Activated CD4-positive, alpha-beta T cell treated with anti-CD3 and anti-CD28 coated beads, Interleukin-2, Interleukin-6, amounts not matched to agents 100 ng/mL and 50 ng/mL, durations not matched to agents 16 hours and 8 hours (primary cell): ENCODE measurements around the gene ROR2.
"Not testable (repeated sequence)": the region's sequence is repeated elsewhere in the genome, so short reads cannot be mapped to it uniquely, and the experiment has no call there.

Source experiments
- DNase-seq: peaks from one replicate; pipeline ENCODE4 v3.0.0-alpha.2; 2020

Gene ROR2

DNA sequence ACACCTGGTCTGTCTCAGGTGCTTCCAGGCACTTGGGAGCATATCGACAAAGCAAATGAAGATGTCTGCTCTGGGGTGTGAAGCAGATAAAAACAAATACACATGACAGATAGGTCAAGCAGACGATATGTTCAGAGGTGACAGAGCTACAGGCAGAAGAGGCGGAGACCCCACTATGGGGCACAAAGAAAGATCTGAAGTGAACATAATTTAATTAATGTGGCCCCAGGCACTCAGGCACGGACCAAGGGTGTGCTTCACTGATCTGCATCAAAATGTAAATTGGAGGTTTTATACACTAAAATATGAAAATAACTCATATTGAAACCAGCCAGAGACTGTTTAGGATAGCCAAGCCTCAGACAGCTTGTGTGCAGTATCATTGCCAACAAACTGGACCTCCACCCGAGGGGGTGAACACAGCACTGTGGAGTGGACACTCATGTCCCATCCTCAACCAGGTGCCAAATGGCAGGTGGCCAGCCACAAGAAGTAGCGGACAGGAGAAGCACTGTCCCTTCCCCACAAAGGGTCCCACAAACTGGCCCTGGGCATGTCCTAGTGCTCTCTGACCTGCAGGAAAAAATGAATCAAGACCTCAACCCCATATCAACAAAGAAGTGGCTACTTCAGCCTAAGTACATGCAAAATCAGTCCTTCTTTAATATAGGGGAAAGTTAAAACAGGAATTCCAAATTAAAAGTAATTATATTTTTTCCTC is 29.2 kb downstream of the ROR2 start:
- no peak for DNase-seq

DNA sequence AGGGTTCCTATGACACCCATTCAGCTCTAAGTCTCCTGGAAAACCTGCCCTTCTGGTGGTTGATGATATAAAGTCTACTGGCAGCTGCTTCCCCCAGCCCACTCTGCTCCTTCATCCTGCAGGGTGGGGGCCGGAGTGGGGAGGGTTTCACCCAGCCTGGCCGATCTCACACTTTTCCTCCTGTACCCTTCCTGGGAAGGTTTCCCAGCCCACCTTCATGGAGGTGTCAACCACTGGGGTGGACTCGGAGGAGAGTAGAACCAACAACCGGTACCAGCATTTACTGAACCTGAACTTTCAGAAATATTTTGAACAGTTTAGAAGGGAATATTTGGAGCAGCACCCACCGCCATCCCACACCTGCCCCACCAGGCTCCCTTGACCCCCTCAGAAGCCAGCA is 30.4 kb downstream of the ROR2 start:
- DNase-seq = no peak

DNA sequence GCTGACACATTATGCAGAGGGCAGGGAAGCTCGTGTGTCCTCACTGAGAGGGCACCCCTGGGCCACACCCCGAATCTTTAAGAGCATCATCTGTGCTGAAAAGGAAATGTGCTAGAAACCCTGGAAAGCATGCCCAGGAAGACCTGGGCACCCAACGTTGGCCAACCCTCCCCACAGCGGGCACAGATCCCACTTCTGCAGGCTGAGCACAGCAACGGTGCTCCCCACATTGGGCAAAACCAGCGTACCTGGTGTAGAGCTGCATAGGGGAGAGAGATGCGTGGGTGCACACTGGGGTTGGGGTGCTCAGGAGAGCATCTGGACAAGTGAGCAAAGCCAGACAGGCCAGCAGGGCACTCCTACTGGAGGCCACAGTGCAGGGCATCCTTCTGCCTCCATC is 32.6 kb downstream of the ROR2 start:
- no peak for DNase-seq

DNA sequence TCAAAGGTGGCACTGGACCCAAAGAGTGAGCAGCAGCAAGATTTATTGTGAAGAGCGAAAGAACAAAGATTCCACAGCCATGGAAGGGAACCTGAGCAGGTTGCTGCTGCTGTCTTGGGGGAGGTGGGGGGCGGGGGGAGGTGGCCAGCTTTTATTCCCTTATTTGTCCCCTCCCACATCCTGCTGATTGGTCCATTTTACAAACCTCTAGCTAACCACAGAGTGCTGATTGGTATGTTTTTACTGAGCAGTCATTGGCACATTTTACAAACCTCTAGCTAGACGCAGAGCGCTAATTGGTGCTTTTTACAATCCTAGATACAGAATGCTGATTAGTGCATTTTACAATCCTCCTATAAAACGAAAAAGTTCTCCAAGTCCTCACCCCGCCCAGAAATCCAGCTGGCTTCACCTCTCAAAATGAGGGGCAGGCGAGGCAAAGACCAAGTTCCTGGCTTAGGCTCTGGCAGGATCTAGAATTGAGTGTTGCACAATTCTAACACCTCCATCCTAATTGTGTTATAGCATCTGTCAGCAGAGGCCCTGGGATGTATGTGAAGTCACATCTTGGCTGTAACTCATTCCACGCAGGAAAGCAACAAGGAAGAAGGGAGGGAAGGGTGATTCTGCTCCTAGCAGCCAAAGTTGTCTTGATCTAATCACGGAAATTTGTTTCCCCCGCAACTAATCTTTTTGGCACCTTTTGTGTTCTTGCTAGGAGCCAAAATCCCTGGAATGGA is 34.3 kb downstream of the ROR2 start:
- no peak for DNase-seq

DNA sequence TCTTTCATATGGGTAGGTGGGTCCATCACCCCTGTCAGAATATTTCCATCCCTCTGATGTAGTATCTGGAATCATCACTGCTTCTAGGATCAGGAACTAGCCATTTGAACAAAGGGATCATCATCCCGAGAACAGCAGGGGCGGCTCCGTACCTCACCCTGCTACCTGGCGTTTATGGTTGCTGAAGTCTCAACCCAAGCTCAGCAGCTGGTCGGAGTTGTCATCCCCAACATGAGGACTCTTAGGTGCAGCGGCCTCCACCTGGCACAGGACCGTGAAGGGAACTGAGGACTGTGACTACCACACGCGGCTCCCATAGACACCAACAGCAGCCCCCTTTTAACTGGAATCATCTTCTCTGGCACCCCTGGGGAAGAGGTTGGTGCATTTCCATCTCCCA is 35.1 kb downstream of the ROR2 start:
- DNase-seq = no peak

DNA sequence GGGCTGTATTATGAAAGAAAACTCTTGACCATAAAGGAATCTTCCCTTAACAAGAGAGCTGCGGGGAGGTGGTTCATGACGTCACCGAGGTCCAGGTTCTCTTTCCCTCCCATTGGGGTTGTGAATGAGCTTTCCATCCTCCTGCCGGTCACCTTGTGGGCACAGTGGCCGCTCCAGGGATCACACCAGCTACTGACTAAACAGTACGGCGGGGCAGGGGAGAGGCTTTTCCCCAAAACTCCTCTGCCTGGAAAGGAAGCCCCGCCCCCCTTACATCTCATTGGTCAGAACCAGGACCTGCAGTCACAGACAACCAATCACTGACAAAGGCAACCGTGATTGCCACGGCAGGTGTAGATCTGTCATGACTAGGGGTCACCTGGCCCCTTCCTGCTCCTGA is 35.6 kb downstream of the ROR2 start:
- no peak for DNase-seq

DNA sequence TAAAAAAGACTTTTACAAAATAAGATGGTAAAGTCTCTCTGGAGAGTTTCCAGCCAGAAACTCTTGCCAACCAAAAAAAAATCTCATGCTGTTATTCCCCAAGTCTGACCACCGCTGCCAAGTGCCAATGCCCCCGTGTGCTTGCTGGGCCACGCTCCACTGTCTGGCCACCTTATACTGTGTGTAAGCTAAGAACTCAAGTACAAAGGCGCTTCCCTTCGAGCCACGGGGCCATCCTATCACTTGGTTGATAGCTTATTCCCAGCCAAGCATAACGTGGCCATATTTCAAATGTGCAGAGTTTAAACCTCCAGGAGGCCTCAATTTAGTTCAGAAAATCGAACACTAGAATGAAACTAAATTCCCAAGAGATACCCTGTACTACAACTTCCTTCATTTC is 36.0 kb downstream of the ROR2 start:
- DNase-seq = no peak

DNA sequence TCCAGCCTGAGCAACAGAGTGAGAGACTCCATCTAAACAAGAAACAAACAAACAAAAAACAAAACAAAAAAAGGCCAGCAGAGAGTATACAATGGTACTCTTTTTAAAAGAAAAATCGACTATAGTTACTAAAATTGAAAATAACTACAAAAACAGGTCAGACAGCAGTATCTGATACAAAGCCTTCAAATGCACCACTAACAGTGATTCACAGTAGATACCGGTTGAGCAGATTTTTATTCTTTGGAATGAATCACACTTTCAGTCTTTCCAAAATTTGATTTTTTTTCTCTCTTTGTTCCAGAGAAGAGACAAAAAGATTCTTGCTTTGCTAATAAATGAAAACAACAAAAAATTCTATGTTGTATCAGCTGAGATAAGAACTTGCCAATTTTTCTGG is 36.9 kb downstream of the ROR2 start:
- no peak for DNase-seq

DNA sequence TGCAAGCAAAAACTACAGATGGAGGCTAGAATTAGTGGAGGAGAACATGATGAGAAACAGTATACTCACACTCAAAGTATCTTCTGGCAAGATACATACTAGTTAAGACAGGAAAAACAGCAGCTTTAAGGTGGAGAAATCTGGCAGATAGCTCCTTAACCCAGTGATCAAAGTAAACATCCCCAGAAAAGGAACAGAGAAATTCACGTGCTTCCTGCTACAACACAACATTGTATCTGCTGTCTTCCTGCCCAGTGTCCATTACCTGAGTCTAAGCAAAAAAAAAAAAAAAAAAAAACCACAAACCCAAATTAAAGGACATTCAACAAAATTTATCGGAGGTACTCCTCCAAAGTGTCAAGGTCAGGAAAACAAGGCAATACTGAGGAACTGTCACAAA is 38.4 kb downstream of the ROR2 start:
- no peak for DNase-seq

DNA sequence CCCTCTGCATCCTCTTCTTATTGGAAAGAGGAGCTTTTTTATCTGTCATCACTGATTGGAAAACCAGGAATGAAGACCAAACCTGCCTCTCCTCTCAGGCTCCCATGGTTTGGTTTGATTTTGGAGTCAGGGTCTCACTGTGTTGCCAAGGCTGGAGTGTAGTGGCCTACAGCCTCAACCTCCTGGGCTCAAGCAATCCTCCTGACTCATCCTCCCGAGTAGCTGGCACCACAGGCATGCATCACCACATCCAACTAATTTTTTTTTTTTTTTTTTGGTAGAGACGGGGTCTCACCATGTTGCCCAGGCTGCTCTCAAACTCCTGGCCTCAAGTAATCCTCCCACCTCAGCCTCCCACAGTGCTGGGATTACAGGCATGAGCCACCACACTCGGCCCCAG is 40.8 kb downstream of the ROR2 start:
- not testable (repeated sequence) for DNase-seq

DNA sequence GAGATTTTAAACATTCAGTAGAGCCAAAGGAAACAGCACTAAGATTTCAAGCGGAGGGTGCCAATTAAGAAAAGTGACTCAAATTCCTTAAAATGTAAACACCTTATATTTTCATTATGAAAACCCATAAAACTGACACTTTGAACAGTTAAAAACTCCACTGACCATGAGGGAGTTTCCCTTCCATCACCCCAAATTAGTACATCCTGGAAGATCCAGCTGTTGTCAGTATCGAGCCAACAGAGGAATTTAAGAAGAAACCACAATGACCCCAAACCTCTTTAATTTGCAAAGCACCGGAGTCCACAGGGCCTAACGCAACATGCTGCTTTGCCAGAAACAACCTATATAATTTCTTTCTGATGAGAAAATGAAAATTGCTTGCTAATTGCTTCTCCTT is 41.3 kb downstream of the ROR2 start:
- DNase-seq = no peak

DNA sequence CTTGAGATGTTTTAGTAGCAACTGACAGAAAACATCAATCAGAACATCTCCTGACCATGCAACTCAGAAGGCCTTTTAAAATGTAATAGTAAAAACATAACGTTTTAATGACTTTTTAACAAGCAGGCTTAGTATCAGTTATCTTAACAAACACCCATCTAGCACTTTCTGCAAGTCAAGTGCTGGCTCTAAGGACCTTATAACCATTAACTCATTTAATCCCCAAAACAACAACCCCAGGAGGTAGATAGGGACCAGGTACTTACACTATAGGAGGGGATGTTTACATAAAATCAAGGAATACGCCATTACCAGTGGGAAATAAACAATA is 41.8 kb downstream of the ROR2 start:
- DNase-seq = no peak

DNA sequence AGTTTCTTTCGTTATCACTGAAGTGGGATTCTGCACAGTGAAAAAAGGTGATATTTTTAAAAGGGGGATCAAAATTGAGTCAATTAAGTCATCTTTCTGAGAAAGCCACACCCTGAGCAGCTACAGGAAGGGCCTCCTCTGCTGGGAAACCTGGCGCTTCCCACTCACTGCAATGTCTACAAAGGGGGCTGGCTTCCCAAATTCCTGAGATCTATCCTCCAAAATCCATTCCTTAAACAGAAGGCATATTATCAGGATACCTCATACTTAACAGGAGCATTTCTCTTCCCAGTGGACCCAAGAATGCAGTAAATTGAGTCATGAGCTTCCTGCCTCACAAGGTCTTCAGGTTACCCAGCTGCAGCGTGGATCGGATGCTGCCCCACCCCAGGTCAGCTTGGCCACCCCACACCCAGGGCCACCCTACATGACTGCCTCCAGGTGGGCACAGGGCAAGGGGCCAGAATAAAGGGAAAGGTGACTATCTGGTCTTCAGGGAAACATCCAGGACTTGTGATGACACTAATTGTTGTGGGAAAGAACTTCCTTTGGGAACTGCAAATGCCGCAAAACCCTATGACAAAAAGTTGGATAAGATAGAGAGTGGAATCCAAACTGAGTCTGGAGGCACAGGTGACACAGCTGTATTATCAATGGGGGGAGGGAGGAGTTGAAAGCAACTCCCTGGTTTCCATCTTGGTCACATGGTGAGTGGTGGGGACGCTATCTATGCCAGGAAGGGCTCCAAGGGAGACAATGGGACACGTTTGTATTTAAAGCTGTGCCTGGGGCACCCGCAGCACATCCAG is 42.3 kb downstream of the ROR2 start:
- no peak for DNase-seq

DNA sequence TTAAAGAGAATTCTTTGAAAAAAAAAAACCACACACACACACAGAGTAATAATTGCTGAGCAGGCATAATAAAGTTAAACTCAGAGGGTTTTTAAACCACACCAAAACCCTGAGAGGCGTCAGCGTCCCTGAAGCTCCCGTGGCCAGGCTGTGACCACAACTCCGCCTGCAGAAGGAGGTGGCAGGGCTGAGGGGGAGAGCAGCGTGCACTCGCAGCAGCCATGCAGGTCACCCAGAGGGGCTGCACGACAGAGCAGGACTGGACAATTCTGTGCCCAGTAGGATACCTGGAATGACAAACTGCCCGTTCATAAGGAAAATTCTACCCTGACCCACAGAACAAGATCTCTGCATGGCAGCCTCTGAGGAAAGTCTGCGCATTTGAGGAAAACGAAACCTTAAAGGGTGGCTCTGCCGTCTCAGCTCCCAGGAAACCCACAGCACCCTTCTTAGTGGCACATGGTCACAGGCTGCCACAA is 44.0 kb downstream of the ROR2 start:
- DNase-seq = peak; percentile 62

DNA sequence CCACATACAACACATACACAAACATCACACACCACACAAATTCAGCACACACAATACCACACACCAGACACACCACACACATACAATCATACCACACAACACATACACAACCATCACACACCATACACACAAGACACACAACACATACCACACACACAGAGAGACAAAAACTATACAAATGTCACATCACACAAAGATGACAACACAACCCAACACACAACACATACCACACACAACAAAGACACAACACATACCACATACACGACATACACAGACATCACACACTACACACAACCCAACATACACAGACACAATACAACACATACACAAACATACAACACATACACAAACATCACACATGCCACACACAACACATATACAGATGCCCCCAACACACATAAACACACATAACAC is 44.8 kb downstream of the ROR2 start:
- DNase-seq = no peak

DNA sequence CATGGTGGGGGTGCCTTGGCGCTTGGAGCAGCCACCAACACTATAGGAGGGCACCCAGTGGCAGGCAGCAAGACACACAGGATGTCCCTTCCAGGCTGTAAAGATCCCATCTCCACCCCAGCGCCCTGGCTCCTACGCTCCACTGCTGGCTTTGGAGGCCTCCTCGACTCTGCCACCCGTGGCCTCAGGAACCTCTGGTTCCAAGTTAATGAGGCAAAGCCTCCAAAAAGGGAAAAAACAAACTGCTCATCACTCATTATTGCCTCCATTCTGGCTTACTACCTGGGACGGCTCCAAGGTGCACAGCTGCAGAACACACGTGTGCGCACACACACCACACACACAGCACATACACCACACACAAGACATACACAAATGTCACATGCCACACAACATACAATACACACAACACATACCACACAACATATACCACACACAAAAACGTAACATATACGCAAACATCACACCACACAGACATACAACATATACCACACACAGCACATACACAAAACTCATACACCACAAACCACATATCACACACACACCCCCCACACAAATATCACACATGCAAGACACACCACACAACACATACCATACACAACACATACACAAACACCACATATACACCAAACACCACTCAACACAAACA is 45.3 kb downstream of the ROR2 start:
- DNase-seq = no peak

DNA sequence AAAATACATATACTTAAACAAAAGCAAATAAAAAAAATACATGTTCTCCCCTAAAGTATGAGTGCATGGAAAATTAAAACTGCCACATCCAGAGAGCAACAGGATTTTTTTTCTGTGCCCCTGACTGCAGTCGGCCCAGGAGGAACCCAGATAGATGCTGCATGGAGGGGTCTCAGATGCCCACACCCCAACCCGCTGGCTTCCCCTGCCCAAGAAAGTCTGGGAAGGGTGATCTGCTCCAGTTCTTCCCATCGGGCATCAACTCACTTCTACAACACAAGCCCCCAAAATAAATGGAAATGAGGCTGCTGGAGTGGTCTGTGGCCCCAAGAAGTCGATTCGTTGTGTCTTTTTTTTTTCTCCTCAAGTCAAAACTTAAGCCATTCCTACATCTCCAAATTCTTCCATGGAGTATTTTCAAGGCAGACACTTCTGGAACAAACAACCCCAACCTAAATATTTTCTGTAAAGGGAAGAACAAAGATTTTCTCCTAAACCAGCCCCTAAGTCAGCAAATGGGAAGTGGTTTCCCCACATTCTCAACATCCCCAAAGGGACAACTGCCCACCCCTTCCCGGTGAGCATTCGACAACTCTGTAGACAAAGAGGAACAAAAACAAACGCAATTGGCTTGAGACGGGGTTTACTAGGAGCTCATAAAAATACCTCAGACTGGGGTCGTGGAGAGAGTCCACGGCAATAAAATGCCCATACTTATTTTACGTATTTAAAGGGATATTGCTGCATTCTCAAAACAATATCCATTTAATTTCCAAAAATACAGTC is 46.7 kb downstream of the ROR2 start:
- no peak for DNase-seq

DNA sequence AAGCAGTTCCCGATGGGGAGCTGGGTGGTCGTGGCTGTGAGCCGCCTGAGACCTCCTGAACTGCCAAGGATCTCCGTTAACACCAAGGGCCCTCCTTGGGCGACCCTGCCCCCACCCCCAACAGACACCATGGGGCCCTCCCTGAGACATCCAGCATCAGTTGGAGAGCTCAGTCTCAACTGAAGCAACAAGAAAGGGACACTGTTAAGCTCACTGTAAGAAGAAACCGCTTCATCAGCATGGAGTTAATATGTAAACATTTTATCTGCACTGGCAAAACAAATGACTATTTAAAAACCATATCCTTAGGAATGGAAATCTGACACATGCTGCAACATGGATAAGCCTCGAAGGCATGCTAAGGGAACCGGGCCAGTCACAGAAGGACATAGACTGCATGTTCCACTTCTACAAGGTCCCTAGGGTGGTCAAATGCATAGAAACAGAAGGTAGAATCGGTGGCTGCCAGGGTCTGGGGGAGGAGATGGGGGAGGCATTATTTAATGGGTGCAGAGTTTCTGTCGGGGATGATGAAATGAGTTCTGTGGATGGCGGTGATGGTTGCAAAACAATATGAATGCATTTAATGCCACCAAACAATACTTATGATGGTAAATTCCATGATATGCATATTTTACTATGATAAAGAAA is 47.4 kb downstream of the ROR2 start:
- no peak for DNase-seq

DNA sequence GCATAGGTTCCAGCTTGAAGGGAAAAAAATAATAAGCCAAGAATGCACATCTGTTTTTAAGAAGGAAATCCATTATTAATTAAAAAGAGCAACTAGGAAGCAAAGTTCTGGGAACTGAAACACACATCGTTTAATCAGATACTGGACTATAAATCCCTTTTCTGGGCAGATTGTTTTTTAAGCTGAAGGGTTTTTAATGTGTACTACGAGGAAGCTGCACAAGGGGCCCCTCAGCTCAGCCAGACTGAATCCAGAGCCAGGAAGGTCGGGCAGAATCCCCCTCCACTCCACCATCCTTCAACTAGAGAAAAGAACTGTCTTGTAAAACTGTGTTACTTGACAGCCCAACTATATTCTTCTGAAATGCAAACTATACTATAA is 49.2 kb downstream of the ROR2 start:
- no peak for DNase-seq

DNA sequence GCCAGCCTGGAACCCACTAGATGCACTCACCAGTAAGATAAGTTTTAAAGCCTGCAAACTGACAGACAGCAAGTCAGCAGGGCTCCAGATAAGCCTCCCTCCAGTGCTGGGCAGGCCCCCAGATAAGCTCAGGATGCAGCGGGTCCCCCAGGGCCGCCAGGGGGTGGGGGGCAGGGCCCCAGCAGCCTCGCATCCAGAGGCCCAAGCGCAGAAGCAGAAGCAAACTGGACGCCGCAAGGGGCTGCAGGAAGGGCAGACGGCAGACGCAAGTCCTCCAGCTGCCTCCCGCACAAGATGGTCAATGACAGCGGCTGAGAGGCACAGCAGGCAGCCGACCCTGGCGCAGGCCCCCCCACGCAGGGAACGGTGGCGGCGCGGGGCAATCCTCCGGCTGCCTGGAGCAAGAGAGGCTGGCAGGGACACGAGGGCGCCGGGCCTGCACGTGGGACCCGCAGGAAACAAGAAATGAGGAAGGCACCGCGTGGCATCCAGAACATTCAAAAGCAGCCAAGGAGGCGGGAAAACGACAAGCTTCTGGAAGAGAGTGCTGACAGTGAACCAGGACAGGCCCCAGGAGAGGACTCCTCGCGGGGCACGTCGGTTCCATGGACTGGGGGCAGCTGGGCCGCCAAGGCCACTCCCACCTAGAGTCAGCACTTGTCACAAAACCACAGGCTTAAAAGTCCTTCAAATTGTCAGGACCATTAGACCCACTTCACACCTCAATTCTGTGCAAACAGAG is 49.8 kb downstream of the ROR2 start:
- DNase-seq = no peak

DNA sequence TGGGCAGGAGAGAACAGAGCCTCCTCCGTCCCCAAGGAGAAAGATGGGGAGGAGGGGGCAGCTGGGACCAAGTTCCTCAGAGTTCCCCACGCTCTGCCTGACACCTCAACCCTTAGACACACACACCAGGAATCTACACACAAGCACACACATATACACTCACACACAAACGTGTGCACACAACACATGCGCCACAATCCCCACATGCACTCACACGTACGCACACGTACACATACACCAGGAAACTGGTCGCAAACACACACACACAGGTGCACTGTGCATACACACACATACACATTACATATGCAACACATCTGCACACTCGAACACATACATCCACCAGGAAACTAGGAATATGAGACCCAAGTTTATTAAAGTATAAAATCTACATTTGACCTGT is 50.4 kb downstream of the ROR2 start:
- DNase-seq = no peak

DNA sequence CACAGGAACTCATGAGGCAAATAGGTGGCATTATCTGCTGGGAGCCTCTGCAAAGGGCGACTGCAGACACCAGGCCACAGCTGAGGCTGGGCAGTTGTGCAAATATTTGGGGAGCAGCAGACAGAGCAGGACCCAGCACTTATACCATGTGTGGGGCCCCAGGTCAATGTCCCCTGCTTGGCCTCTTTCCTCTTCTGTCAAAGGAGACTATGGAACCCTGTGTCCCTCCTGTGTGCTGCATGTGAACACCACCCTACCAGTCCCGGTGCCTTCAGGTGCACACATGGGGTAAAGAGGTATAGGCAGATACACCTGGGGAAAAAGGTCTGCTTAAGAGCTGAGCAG is 50.8 kb downstream of the ROR2 start:
- DNase-seq = no peak
